Vagina (tissue), 2 donors: ENCODE results near the gene ARPC5L.

Experiments
- POLR2A ChIP-seq, 2 donors: fragments of 450-650 bp; IDR thresholded peaks; one replicate each; pipeline ENCODE4 v1.6.1; 2017; ENCODE audit warnings: antibody characterized with exemption in 2 of 2, mild to moderate bottlenecking in 2 of 2, moderate library complexity in 2 of 2
- POLR2AphosphoS5 ChIP-seq, 2 donors: sonication (generic); formaldehyde crosslinking; IDR thresholded peaks; one replicate each; pipeline ENCODE4 v1.9.0; 2017; ENCODE audit warnings: antibody characterized with exemption in 2 of 2, mild to moderate bottlenecking in 2 of 2, low read depth in 1 of 2; ENCODE audit not compliant: insufficient read depth in 1 of 2
- TF ChIP-seq, protein P1 (sequence below), 3 experiments: fragments of 450-650 bp in 2 of 3; fragments of 200-600 bp in 1 of 3; sonication (generic) in 1 of 3; IDR thresholded peaks; one replicate each; pipeline ENCODE4 v1.5.1; 2017 to 2019; ENCODE audit warnings: antibody characterized with exemption in 3 of 3, mild to moderate bottlenecking in 2 of 3, moderate library complexity in 2 of 3

DNA sequence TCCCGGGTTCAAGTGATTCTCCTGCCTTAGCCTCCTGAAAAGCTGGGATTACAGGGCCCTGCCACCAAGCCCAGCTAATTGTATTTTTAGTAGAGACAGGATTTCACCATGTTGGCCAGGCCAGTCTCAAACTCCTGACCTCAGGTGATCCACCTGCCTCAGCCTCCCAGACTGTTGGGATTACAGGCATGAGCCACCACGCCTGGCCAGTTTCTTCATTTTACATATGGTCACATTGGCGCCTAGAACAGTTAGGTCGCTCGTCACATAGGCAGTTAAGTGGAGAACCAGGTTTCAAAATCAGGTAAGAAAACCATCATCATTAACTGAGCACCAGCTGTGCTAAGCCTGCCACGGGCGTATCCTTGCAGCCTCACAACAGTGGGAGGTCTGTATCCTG, 48.9 kb upstream of the ARPC5L start:
- TF ChIP-seq POLR2A (IDR thresholded peaks at IDR 0.05) (no peak), POLR2AphosphoS5 (IDR thresholded peaks at IDR 0.05; ENCODE audit: insufficient read depth in 1 of 2, low read depth in 1 of 2) (no peak)
- TF ChIP-seq, protein P1, sequence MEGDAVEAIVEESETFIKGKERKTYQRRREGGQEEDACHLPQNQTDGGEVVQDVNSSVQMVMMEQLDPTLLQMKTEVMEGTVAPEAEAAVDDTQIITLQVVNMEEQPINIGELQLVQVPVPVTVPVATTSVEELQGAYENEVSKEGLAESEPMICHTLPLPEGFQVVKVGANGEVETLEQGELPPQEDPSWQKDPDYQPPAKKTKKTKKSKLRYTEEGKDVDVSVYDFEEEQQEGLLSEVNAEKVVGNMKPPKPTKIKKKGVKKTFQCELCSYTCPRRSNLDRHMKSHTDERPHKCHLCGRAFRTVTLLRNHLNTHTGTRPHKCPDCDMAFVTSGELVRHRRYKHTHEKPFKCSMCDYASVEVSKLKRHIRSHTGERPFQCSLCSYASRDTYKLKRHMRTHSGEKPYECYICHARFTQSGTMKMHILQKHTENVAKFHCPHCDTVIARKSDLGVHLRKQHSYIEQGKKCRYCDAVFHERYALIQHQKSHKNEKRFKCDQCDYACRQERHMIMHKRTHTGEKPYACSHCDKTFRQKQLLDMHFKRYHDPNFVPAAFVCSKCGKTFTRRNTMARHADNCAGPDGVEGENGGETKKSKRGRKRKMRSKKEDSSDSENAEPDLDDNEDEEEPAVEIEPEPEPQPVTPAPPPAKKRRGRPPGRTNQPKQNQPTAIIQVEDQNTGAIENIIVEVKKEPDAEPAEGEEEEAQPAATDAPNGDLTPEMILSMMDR (IDR thresholded peaks at IDR 0.05), result no peak
